IMR-90 (cell line): Measurements from ENCODE around the gene SPDYE1.
"Not testable (repeated sequence)": the region's sequence is repeated elsewhere in the genome, so short reads cannot be mapped to it uniquely, and the experiment has no call there.

Source experiments
- BHLHE40 ChIP-seq: fragments of 150-350 bp; IDR thresholded peaks from 2 replicates; pipeline ENCODE4 v1.6.1; 2016; ENCODE audit warnings: mild to moderate bottlenecking, low read depth, low read length
- CHD1 ChIP-seq: IDR thresholded peaks from 2 replicates; pipeline ENCODE4 v1.6.1; 2012; ENCODE audit warnings: low read depth, low read length, improper control_type of control experiment
- FOS ChIP-seq: fragments of 150-350 bp; IDR thresholded peaks from 2 replicates; pipeline ENCODE4 v1.6.1; 2016; ENCODE audit warnings: low read depth, low read length
- MAZ ChIP-seq: IDR thresholded peaks from 2 replicates; pipeline ENCODE4 v1.6.1; 2012; ENCODE audit warnings: low read depth, mild to moderate bottlenecking, low read length, improper control_type of control experiment, moderate library complexity, borderline replicate concordance
- MXI1 ChIP-seq: IDR thresholded peaks from 2 replicates; pipeline ENCODE4 v1.6.1; 2012; ENCODE audit warnings: low read depth, mild to moderate bottlenecking, low read length, moderate library complexity, borderline replicate concordance
- POLR2A ChIP-seq: IDR thresholded peaks from 2 replicates; pipeline ENCODE4 v1.6.1; 2012; ENCODE audit warnings: mild to moderate bottlenecking, low read depth, low read length
- RAD21 ChIP-seq: IDR thresholded peaks from 2 replicates; pipeline ENCODE4 v1.6.1; 2012; ENCODE audit warnings: low read length, improper control_type of control experiment
- SMC3 ChIP-seq: fragments of 150-350 bp; IDR thresholded peaks from 2 replicates; pipeline ENCODE4 v1.6.1; 2016; ENCODE audit warnings: low read depth, mild to moderate bottlenecking, antibody characterized with exemption, low read length, moderate library complexity
- USF2 ChIP-seq: fragments of 150-350 bp; IDR thresholded peaks from 2 replicates; pipeline ENCODE4 v1.6.1; 2017; ENCODE audit warnings: mild to moderate bottlenecking, antibody characterized with exemption, low read length, low read depth
- TF ChIP-seq, protein P1 (sequence below): conservative IDR thresholded peaks from 2 replicates; pipeline ENCODE4 v1.5.1; 2012; ENCODE audit warnings: mild to moderate bottlenecking, low read depth, low read length, improper control_type of control experiment

DNA sequence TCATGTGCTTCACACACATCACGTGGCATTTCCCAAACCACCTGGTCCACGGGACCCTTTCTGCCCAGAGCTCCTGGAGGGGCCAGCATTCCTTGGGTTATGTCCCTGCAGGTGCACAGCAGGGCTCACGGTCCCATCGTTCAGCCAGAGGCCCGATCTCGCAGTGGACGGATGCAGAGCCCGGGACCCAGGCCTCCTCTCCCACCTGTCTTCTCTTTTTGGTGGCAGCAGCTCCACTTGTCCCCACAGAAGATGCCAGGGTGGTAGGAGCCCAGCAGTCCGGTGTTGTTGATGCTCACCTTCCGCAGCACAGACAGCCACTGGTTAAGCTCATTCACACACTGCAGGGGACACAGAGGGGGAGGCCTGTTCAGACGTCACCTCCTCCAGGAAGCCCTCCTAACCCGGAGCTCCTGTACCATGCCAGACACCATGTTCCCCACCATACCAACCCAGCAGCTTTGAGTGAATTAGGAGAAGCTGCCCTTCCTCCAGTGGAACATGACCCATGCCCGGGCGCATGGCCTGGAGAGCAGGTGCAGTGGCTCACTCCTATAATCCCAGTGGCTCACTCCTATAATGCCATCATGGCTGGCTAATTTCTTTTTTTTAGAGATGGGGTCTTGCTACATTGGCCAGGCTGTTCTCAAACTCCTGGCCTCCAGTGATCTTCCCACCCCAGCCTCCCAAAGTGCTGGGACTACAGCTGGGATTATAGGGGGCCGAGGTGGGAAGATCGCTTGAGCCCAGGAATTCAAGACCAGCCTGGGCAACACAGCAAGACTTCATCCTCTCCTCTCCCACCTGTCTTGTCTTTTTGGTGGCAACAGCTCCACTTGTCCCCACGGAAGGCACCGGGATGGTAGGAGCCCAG is 36.5 kb downstream of the SPDYE1 start:
- TF ChIP-seq BHLHE40, CHD1, USF2, FOS, RAD21, MAZ, MXI1, POLR2A, SMC3: not testable (repeated sequence)
- TF ChIP-seq, protein P1, sequence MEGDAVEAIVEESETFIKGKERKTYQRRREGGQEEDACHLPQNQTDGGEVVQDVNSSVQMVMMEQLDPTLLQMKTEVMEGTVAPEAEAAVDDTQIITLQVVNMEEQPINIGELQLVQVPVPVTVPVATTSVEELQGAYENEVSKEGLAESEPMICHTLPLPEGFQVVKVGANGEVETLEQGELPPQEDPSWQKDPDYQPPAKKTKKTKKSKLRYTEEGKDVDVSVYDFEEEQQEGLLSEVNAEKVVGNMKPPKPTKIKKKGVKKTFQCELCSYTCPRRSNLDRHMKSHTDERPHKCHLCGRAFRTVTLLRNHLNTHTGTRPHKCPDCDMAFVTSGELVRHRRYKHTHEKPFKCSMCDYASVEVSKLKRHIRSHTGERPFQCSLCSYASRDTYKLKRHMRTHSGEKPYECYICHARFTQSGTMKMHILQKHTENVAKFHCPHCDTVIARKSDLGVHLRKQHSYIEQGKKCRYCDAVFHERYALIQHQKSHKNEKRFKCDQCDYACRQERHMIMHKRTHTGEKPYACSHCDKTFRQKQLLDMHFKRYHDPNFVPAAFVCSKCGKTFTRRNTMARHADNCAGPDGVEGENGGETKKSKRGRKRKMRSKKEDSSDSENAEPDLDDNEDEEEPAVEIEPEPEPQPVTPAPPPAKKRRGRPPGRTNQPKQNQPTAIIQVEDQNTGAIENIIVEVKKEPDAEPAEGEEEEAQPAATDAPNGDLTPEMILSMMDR, result not testable (repeated sequence)
